NB4 (cell line): ENCODE data around the gene AR.

Experiments used
- CTCF ChIP-seq: IDR thresholded peaks from one replicate; pipeline ENCODE4 v1.5.1; 2012; ENCODE audit warnings: low read depth, low read length
- POLR2A ChIP-seq: IDR thresholded peaks from 2 replicates; pipeline ENCODE4 v1.6.1; 2011; ENCODE audit warnings: mild to moderate bottlenecking; ENCODE audit not compliant: insufficient read length; ENCODE audit errors: extremely low read depth

- TF ChIP-seq CTCF (no peak), POLR2A (no peak)
Observed at GRCh38 chrX:67607466-67607865, 63.6 kb downstream of the AR start.
